Measurements from ENCODE around the gene ZDHHC17.

ZDHHC17 gene

DNA sequence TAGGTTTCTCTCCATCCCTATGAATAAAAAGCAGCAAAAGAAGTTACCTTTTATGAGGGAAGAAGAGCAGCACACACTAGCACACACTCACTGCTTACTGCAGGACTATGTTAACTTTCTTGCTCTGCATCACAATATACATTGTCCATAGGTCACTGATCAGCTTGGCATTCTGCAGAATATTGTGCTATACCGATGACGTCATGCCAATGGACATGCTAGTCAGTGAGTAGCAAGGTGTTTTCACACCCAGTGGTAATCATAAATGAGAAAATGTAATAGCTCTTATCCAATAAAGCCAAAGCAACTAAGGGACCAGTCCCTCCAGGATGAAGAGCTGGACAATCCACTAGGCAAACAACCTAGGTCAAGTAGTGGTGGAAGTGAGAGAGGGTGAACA, 16.7 kb upstream of the ZDHHC17 start:
- TF ChIP-seq, protein P1, sequence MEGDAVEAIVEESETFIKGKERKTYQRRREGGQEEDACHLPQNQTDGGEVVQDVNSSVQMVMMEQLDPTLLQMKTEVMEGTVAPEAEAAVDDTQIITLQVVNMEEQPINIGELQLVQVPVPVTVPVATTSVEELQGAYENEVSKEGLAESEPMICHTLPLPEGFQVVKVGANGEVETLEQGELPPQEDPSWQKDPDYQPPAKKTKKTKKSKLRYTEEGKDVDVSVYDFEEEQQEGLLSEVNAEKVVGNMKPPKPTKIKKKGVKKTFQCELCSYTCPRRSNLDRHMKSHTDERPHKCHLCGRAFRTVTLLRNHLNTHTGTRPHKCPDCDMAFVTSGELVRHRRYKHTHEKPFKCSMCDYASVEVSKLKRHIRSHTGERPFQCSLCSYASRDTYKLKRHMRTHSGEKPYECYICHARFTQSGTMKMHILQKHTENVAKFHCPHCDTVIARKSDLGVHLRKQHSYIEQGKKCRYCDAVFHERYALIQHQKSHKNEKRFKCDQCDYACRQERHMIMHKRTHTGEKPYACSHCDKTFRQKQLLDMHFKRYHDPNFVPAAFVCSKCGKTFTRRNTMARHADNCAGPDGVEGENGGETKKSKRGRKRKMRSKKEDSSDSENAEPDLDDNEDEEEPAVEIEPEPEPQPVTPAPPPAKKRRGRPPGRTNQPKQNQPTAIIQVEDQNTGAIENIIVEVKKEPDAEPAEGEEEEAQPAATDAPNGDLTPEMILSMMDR (IDR thresholded peaks at IDR 0.05; ENCODE audit: low read depth, low read length): no peak
- DNase-seq (ENCODE audit: extremely low read depth, low read depth): no peak

DNA sequence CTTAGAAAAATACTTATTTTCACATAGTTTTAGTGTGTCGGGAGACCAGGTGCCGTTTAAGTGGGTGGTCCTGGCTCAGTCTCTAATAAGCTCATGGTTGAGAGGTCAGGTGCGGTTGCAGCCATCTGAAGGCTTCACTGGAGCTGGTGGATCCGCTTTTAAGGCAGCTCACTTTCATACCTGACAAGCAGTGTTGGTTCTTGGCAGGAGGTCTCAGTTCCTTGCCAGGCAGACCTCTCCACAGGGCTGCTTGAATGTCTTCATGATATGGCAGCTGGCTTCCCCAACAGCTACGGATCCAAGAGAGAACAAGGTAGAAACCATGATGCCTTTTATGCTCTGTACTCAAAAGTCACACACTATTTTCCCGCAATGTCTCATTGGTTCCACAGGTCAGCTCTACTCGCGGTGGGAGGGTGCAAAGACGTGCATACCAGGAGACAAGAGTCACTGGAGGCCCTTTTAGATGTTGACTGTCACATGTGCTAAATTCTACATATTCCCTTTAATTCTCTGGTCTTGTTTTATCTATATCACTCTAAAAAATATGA, 8.0 kb upstream of the ZDHHC17 start:
- DNase-seq (ENCODE audit: extremely low read depth, low read depth): no peak
- TF ChIP-seq, protein P1 (IDR thresholded peaks at IDR 0.05; ENCODE audit: low read depth, low read length): no peak

DNA sequence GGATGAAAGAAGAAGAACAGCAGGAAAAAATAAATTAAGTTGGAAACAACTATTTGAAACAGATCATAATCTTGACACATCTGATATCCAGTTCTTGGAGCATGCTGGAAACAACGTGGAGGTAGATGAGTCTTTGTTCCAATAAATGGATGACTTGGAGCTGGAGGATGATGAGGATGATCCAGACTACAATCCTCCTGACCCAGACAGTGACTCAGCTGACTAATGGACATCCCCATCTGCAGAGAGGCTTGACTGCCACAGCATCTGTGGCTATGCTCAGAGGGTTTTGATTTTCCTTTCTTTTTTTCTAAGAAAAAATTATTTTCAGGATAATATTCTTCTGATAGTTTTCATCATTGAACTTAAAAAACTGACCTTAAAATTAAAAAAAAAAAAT, 6.2 kb upstream of the ZDHHC17 start:
- DNase-seq (ENCODE audit: extremely low read depth, low read depth): no peak
- TF ChIP-seq, protein P1 (IDR thresholded peaks at IDR 0.05; ENCODE audit: low read depth, low read length): no peak

DNA sequence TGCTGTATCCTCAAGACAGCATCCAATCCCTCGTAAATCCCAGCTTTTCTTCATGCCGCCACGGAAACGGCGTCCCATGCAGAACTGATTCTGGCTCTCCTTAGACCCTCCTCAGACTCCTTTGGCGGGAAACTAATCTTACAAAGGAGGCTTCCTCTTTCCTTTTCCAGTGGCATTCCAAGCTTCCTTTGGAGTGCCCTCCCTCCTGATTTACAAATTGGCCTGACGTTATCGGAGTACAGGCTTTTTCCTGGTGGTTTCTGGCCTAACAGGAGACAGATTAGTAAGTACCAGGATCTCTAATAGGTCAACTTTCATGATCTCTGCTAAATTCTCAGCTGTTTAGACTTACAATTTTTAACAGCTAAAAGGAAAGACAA, 1.3 kb upstream of the ZDHHC17 start:
- no peak for DNase-seq (ENCODE audit: extremely low read depth, low read depth)
- TF ChIP-seq, protein P1 (IDR thresholded peaks at IDR 0.05; ENCODE audit: low read depth, low read length): no peak

DNA sequence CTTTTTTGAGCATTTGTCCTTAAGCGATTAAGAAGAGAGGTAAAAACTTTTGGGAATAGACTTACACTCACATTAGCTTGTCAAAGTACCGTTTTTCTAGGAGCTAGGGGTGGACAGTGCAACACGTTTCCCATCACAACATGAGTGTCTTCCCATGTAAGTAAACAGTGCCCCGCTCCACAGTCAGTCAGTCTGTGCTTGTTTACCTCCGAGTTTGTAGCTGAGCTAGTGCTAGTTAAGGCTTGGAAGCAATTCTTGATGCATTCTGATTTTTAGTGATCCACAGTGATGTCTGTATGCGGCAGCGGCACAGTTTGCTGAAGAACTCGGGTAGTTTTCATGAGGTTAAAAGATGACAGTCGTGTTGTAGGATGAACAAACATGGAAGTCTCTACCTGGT, 941 bp downstream of the ZDHHC17 start:
- no peak for DNase-seq (ENCODE audit: extremely low read depth, low read depth)
- TF ChIP-seq, protein P1 (IDR thresholded peaks at IDR 0.05; ENCODE audit: low read depth, low read length): no peak

DNA sequence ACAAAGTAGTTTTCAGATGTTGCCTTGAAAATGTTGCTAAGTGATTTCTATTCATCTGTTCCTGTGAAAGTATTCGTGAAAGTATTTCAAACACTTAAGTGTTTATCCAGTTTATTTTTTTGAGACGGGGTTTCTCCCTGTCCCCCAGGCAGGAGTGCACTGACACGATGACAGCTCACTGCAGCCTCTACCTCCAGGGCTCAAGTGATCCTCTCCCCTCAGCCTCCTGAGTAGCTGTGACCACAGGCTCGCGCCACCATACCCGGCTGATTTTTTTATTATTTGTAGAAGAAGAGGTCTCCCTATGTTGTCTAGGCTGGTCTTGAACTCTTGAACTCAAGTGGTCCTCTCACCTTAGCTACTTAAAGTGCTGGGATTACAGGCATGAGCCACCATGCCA, 1.7 kb downstream of the ZDHHC17 start:
- TF ChIP-seq, protein P1 (IDR thresholded peaks at IDR 0.05; ENCODE audit: low read depth, low read length): no peak
- no peak for DNase-seq (ENCODE audit: extremely low read depth, low read depth)

DNA sequence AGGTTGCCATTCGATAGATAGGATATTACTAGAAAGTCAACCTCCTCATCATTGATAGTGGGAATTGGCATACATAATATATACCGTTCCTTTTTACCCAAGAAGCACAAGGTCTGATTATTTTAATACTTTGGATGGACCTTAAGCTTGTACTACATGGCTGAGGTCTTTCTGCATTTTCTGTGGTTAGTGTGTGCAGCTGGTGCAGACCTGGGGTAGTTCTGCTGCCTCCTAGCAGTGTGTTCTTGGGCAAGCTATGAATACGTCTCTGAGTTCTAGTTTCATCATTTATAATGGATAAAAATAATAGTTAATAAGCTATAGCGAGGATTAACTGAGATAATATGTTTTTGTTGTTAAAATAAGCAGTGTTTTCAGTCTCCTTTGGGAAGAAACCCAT, 2.2 kb downstream of the ZDHHC17 start:
- TF ChIP-seq, protein P1 (IDR thresholded peaks at IDR 0.05; ENCODE audit: low read depth, low read length): no peak
- no peak for DNase-seq (ENCODE audit: extremely low read depth, low read depth)
